Colon (tissue), 2 donors: ENCODE measurements around the gene CAST.
A peak's percentile ranks its signal among the peaks of the same experiment; 100 is the strongest.

ENCODE experiments used
- FAIRE-seq: peaks from 2 replicates; lab custom pipeline; 2012; peaks lifted over from hg19 to GRCh38; lab: Jason Lieb, UNC
- donor health status: control.
- donor health status: control.

CAST gene

GRCh38 chr5:96671441-96671840 lies 9.3 kb downstream of the CAST start:
- no peak for FAIRE-seq

GRCh38 chr5:96673127-96673526 lies 11.0 kb downstream of the CAST start:
- no peak for FAIRE-seq

- no peak for FAIRE-seq
Observed at GRCh38 chr5:96675882-96676281, 13.7 kb downstream of the CAST start.

- FAIRE-seq: no peak
Observed at GRCh38 chr5:96677496-96677895, 15.3 kb downstream of the CAST start.

- no peak for FAIRE-seq
Observed at GRCh38 chr5:96679293-96679692, 17.1 kb downstream of the CAST start.

- FAIRE-seq: no peak
Observed at GRCh38 chr5:96680759-96681470, 18.7 kb downstream of the CAST start.

- no peak for FAIRE-seq
Observed at GRCh38 chr5:96683392-96683791, 21.2 kb downstream of the CAST start.

GRCh38 chr5:96683810-96684209 lies 21.6 kb downstream of the CAST start:
- FAIRE-seq: no peak

- FAIRE-seq: peak; percentile 5
Observed at GRCh38 chr5:96687080-96687479, 24.9 kb downstream of the CAST start.

- FAIRE-seq: peak; percentile 47
Observed at GRCh38 chr5:96687812-96688453, 25.8 kb downstream of the CAST start.

- no peak for FAIRE-seq
Observed at GRCh38 chr5:96690861-96691260, 28.7 kb downstream of the CAST start.

- FAIRE-seq: no peak
Observed at GRCh38 chr5:96691503-96692303, 29.5 kb downstream of the CAST start.

- no peak for FAIRE-seq
Observed at GRCh38 chr5:96692441-96692840, 30.3 kb downstream of the CAST start.

GRCh38 chr5:96699186-96699820 lies 37.1 kb downstream of the CAST start:
- no peak for FAIRE-seq

- FAIRE-seq: no peak
Observed at GRCh38 chr5:96702503-96703383, 40.6 kb downstream of the CAST start.

GRCh38 chr5:96703384-96703920 lies 41.3 kb downstream of the CAST start:
- no peak for FAIRE-seq

- FAIRE-seq: no peak
Observed at GRCh38 chr5:96703995-96704394, 41.8 kb downstream of the CAST start.

- no peak for FAIRE-seq
Observed at GRCh38 chr5:96706433-96707111, 44.4 kb downstream of the CAST start.

- no peak for FAIRE-seq
Observed at GRCh38 chr5:96708600-96708999, 46.4 kb downstream of the CAST start.

- no peak for FAIRE-seq
Observed at GRCh38 chr5:96709152-96709821, 47.1 kb downstream of the CAST start.
